Upper lobe of right lung (tissue), 1 donor: ENCODE data around the gene FAR1. TPM values are rescaled to one million over a fixed set of nuclear protein-coding genes. Genes with fewer than 3 reads are reported as not detected.

Source experiments
- ATAC-seq: fragments of 200-7000 bp; cut with Tn5 transposase; one replicate; pipeline ENCODE4 v1.9.1; 2020; ENCODE audit warnings: mild to moderate bottlenecking, moderate library complexity
- DNase-seq: peaks from one replicate; pipeline ENCODE4 v3.0.0-alpha.2; 2020
- H3K27ac ChIP-seq: fragments of 200-600 bp; one replicate; pipeline ENCODE4 v1.8.0; 2022
- H3K27me3 ChIP-seq: fragments of 200-600 bp; one replicate; pipeline ENCODE4 v1.8.0; 2022; ENCODE audit warnings: mild to moderate bottlenecking
- H3K36me3 ChIP-seq: fragments of 200-600 bp; one replicate; pipeline ENCODE4 v1.8.0; 2022
- H3K4me1 ChIP-seq: fragments of 200-600 bp; one replicate; pipeline ENCODE4 v1.8.0; 2022
- H3K4me3 ChIP-seq: fragments of 200-600 bp; one replicate; pipeline ENCODE4 v1.8.0; 2022; ENCODE audit warnings: mild to moderate bottlenecking
- H3K9me3 ChIP-seq: fragments of 200-600 bp; one replicate; pipeline ENCODE4 v1.8.0; 2022
- intact Hi-C: fragments of 100-400 bp; cut with DNase I; formaldehyde crosslinking; loops from one replicate; pipeline ENCODE4 v1.11.0; 2022
- total RNA-seq: library from RNA; stranded (reverse); fragmentation: NEBNext Ultra II Directional; extraction: Animal tissue kit (Norgen Biotek cat#: 25700); gene quantifications from one replicate; pipeline ENCODE4 v1.2.1, GENCODE V29; 2021
- TF ChIP-seq, protein P1 (sequence below): fragments of 200-600 bp; IDR thresholded peaks from one replicate; pipeline ENCODE4 v1.8.0; 2022; ENCODE audit warnings: antibody characterized with exemption
- donor health status: DM: no; HTN: yes; CAD: no; lungs with severe emphysema.

FAR1 gene
- total RNA-seq, 1 donor from 2014 or later, result 59.7 TPM

DNA sequence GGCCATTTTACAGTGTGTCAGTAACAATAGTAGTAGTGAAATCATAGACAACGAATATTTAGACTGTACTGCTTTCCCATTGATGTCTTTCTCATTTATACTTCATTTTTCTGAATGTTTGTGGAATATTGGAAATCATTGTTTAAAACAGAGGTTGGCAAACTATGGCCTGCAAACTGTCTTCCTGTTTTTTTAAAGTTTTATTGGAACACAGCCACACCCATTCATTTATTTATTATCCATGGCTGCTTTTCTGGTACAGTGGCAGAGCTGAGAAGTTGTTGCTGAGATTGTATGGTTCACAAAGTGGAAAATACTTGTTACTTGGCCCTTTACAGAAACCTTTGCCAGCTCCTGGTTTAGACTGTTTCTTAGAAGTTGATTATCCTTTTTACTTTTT is 13.7 kb downstream of the FAR1 start:
- H3K4me1 ChIP-seq, result peaks cover 8% of the 10 kb centered on the region
- H3K27ac ChIP-seq, result no peak overlapping the region
- no peak overlapping the region for H3K4me3 ChIP-seq
- intact Hi-C loops, result no loop called here
- H3K27me3 ChIP-seq, result no peaks in the 10 kb centered on the region
- TF ChIP-seq, protein P1, sequence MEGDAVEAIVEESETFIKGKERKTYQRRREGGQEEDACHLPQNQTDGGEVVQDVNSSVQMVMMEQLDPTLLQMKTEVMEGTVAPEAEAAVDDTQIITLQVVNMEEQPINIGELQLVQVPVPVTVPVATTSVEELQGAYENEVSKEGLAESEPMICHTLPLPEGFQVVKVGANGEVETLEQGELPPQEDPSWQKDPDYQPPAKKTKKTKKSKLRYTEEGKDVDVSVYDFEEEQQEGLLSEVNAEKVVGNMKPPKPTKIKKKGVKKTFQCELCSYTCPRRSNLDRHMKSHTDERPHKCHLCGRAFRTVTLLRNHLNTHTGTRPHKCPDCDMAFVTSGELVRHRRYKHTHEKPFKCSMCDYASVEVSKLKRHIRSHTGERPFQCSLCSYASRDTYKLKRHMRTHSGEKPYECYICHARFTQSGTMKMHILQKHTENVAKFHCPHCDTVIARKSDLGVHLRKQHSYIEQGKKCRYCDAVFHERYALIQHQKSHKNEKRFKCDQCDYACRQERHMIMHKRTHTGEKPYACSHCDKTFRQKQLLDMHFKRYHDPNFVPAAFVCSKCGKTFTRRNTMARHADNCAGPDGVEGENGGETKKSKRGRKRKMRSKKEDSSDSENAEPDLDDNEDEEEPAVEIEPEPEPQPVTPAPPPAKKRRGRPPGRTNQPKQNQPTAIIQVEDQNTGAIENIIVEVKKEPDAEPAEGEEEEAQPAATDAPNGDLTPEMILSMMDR, result no peak
- DNase-seq (no peak), ATAC-seq (no peak)
- no peaks in the 10 kb centered on the region for H3K9me3 ChIP-seq
- no peaks in the 10 kb centered on the region for H3K36me3 ChIP-seq

DNA sequence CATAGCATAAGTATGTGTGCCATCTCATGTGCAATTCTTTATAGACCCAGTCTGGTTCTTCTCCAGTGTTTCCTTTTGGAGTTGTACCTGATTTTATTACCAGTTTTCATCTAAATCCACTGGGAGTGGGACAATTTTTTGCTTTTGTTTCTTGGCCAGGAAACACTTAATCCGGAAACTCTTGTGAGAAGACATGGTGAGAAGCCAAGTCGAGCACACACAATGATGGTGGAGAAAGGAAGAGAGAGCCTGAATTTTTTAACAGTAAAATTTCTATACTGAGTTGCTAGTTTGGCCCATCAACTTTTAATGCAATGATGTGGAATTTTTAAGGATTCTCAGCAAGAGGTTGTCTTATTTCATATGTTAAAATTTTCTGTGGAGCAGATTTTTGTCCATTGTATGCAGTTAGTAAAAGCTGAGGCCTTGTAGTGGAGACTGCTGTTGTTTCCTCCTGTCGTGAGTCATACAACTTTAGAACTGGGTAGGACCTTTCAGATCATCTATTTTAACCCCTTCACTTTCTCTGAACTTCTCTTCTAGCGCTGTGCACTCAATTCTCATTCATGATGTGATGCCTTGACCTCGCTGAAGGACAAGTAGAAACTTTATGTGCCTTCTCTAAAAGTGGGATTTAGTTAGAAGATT is 17.1 kb downstream of the FAR1 start:
- Histone ChIP-seq H3K4me1 (no peaks in the 10 kb centered on the region), H3K4me3 (no peak overlapping the region), H3K36me3 (no peaks in the 10 kb centered on the region), H3K27me3 (no peaks in the 10 kb centered on the region), H3K9me3 (no peaks in the 10 kb centered on the region), H3K27ac (no peak overlapping the region)
- DNase-seq (no peak), ATAC-seq (no peak)
- TF ChIP-seq, protein P1, result no peak
- intact Hi-C loops, result no loop called here

DNA sequence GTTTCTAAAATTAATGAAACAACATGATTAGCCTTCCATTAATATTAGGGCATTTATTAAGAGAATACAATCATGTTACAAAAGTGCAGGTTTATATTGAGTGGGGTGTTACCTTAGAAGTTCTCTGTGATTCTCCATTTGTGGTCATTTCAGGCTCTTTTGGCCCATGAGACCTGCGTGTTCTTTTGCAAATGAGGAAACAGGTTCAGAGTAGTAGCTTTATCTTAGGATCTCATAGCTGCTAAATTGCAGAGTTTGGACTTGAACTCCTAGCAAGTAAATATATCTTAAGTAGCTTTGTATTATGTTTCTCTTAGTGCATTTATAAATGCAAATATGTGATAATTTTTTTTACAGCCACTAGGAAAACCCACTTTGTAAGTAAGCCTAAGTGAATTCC is 18.3 kb downstream of the FAR1 start:
- TF ChIP-seq, protein P1, result no peak
- Histone ChIP-seq H3K4me3 (no peak overlapping the region), H3K4me1 (no peaks in the 10 kb centered on the region), H3K27ac (no peak overlapping the region), H3K36me3 (no peaks in the 10 kb centered on the region), H3K9me3 (no peaks in the 10 kb centered on the region), H3K27me3 (no peaks in the 10 kb centered on the region)
- DNase-seq (no peak), ATAC-seq (no peak)
- intact Hi-C loops, result no loop called here

DNA sequence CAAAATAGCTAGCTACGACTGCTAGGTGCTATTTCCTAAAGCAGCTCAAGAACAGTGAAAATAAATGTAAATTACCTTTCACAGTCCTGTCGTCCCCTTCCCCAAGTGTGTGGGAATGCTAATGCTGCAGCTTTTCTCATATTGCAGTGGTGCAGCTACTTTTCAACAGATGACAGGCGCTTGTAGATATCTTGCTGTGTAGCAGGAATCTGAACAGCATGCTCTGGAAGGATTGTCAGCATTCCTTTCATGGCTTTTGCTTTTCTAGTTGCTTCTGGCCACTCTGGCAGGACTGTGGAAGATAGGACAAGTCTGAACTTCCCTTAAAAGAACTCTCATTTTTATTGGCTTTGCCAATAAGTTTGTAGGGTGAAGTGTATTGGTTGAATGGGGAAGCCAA is 18.8 kb downstream of the FAR1 start:
- no peak for DNase-seq
- H3K27ac ChIP-seq, result no peak overlapping the region

DNA sequence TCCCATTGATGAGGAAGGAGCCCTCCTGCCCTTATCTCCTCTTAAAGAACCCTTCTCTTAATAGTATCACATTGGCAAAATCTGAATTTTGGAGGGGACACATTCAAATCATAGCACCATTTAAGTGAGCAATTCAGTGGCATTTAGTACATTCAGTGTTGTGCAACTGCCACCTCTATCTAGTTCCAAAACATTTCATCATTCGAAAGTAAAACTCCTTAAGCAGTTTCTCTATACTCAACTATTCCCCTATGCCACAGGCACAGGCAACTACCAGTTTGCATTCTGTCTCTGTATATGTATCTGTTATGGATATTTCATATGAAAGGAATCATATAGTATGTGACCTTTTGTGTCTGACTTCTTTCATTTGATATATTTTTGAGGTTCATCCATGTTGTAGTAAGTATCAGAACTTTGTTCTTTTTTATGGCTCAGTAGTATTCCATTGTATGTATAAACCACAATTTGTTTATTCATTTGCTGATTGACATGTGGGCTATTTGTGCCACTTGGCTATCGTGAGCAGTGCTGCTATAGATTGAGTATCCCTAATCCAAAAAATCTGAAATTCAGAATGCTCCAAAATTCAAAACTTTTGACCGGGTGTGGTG is 22.9 kb downstream of the FAR1 start:
- intact Hi-C loops, result no loop called here
- Histone ChIP-seq H3K36me3 (peaks cover 12% of the 10 kb centered on the region), H3K9me3 (no peaks in the 10 kb centered on the region), H3K4me1 (no peaks in the 10 kb centered on the region), H3K27ac (no peak overlapping the region), H3K27me3 (no peaks in the 10 kb centered on the region), H3K4me3 (no peak overlapping the region)
- peak; percentile 56 for ATAC-seq
- no peak for DNase-seq
- TF ChIP-seq, protein P1, result no peak

More for the DNA sequence above, 18.8 kb downstream of the FAR1 start:
- no peaks in the 10 kb centered on the region for H3K27me3 ChIP-seq
- no peak overlapping the region for H3K4me3 ChIP-seq
- intact Hi-C loops, result no loop called here
- ATAC-seq, result no peak
- H3K9me3 ChIP-seq, result no peaks in the 10 kb centered on the region
- TF ChIP-seq, protein P1, result no peak
- no peaks in the 10 kb centered on the region for H3K4me1 ChIP-seq
- H3K36me3 ChIP-seq, result no peaks in the 10 kb centered on the region
